Neural cell (in vitro differentiated cells): ENCODE results near the gene SEZ6L2. TPM values are rescaled to one million over a fixed set of nuclear protein-coding genes. Genes with fewer than 3 reads are reported as not detected.

Source experiments
- H2AFZ ChIP-seq: fragments of 200-600, 300-800 bp; sonication (generic), shearing (Covaris generic); 2 replicates; pipeline ENCODE4 v1.6.0; 2014; ENCODE audit warnings: low read depth, mild to moderate bottlenecking, antibody characterized with exemption, low read length, moderate library complexity
- H3F3A ChIP-seq: fragments of 200-600 bp; shearing (Covaris generic); 2 replicates; pipeline ENCODE4 v1.6.1; 2016; ENCODE audit warnings: mild to moderate bottlenecking, moderate library complexity, mixed read lengths, antibody characterized with exemption, low read length; ENCODE audit not compliant: insufficient read depth, poor library complexity, severe bottlenecking
- H3K27ac ChIP-seq: fragments of 200-600, 300-800 bp; sonication (generic), shearing (Covaris generic); 2 replicates; pipeline ENCODE4 v1.5.1; 2014; ENCODE audit warnings: mild to moderate bottlenecking, low read length, moderate library complexity
- H3K27me3 ChIP-seq: fragments of 300-800, 200-600 bp; sonication (generic), shearing (Covaris generic); 2 replicates; pipeline ENCODE4 v1.6.0; 2014; ENCODE audit warnings: mild to moderate bottlenecking, low read depth, low read length, moderate library complexity; ENCODE audit not compliant: insufficient read depth
- H3K36me3 ChIP-seq: fragments of 300-800, 200-600 bp; sonication (generic), shearing (Covaris generic); 2 replicates; pipeline ENCODE4 v1.5.1; 2014; ENCODE audit warnings: mild to moderate bottlenecking, antibody characterized with exemption, low read length, moderate library complexity; ENCODE audit not compliant: insufficient read depth
- H3K4me2 ChIP-seq: fragments of 300-800, 200-600 bp; sonication (generic), shearing (Covaris generic); 2 replicates; pipeline ENCODE4 v1.6.0; 2014; ENCODE audit warnings: mild to moderate bottlenecking, low read length
- H3K4me3 ChIP-seq: fragments of 300-800, 200-600 bp; sonication (generic), shearing (Covaris generic); 2 replicates; pipeline ENCODE4 v1.5.1; 2014; ENCODE audit warnings: mild to moderate bottlenecking, low read length, moderate library complexity
- H3K79me2 ChIP-seq: fragments of 200-600 bp; shearing (Covaris generic); replicated peaks from 2 replicates; pipeline ENCODE4 v1.6.0; 2014; ENCODE audit warnings: mild to moderate bottlenecking, low read length, moderate library complexity; ENCODE audit not compliant: insufficient read depth
- H3K9ac ChIP-seq: fragments of 300-800, 200-600 bp; sonication (generic), shearing (Covaris generic); 2 replicates; pipeline ENCODE4 v1.6.1; 2016; ENCODE audit warnings: mild to moderate bottlenecking, low read length, mixed read lengths
- H3K9me2 ChIP-seq: fragments of 200-600 bp; shearing (Covaris generic); 2 replicates; pipeline ENCODE4 v1.6.1; 2016; ENCODE audit warnings: mild to moderate bottlenecking, low read length, mixed read lengths; ENCODE audit not compliant: insufficient read depth
- H3K9me3 ChIP-seq: fragments of 200-600, 300-800 bp; sonication (generic), shearing (Covaris generic); 2 replicates; pipeline ENCODE4 v1.6.1; 2016; ENCODE audit warnings: mild to moderate bottlenecking, mixed run types, low read length, moderate library complexity, mixed read lengths
- H4K20me1 ChIP-seq: fragments of 200-600 bp; shearing (Covaris generic); 2 replicates; pipeline ENCODE4 v1.6.1; 2016; ENCODE audit warnings: mild to moderate bottlenecking, mixed run types; ENCODE audit not compliant: insufficient read depth
- CTCF ChIP-seq: fragments of 450-650 bp; IDR thresholded peaks from 2 replicates; pipeline ENCODE4 v1.5.1; 2014; ENCODE audit warnings: antibody characterized with exemption, mild to moderate bottlenecking, moderate library complexity; ENCODE audit not compliant: poor library complexity, severe bottlenecking
- EP300 ChIP-seq: fragments of 450-650 bp; conservative IDR thresholded peaks from 2 replicates; pipeline ENCODE4 v1.6.1; 2014; ENCODE audit warnings: antibody characterized with exemption, mild to moderate bottlenecking, moderate library complexity; ENCODE audit not compliant: poor library complexity, severe bottlenecking
- EZH2 ChIP-seq: fragments of 200-600, 300-800 bp; shearing (Covaris generic), sonication (generic); IDR thresholded peaks from 2 replicates; pipeline ENCODE4 v1.6.1; 2014; ENCODE audit warnings: antibody characterized with exemption, low read length, borderline replicate concordance, mild to moderate bottlenecking; ENCODE audit not compliant: insufficient read depth, poor library complexity, severe bottlenecking
- MXI1 ChIP-seq: fragments of 450-650 bp; conservative IDR thresholded peaks from 2 replicates; pipeline ENCODE4 v1.6.1; 2014; ENCODE audit warnings: antibody characterized with exemption, mild to moderate bottlenecking; ENCODE audit not compliant: poor library complexity, severe bottlenecking
- POLR2AphosphoS5 ChIP-seq: IDR thresholded peaks from 2 replicates; pipeline ENCODE4 v1.6.1; 2012
- RAD21 ChIP-seq: fragments of 450-650 bp; conservative IDR thresholded peaks from 2 replicates; pipeline ENCODE4 v1.6.1; 2014; ENCODE audit warnings: antibody characterized with exemption, mild to moderate bottlenecking, moderate library complexity
- REST ChIP-seq: IDR thresholded peaks from 2 replicates; pipeline ENCODE4 v1.6.1; 2012; ENCODE audit warnings: borderline replicate concordance
- SMC3 ChIP-seq: fragments of 450-650 bp; conservative IDR thresholded peaks from 2 replicates; pipeline ENCODE4 v1.6.1; 2014; ENCODE audit warnings: antibody characterized with exemption, mild to moderate bottlenecking, moderate library complexity; ENCODE audit not compliant: poor library complexity
- TAF1 ChIP-seq: IDR thresholded peaks from 2 replicates; pipeline ENCODE4 v1.6.1; 2012; ENCODE audit warnings: low read depth
- polyA plus RNA-seq: library from polyadenylated mRNA; depleted of rRNA; stranded (reverse); fragments of >200 nt; gene quantifications from 2 replicates; pipeline ENCODE4 v1.2.3, GENCODE V29; 2014

The SEZ6L2 gene
- polyA plus RNA-seq, 1 donor from 2014 or later: 48.8 TPM

DNA sequence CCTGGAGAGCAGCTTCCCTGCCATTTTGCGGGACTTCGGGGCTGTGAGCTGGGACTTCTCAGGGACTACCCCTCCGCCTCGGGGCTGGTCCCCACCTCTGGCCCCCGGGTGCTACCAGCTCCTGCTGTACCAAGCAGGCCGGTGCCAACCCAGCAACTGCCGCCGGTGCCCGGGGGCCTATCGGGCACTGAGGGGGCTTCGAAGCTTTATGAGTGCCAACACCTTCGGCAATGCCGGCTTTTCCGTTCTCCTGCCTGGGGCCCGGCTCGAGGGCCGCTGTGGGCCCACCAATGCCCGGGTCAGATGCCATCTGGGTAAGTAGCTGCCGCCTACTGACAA, 2.2 kb upstream of the SEZ6L2 start:
- Histone ChIP-seq H3K9ac (peak overlapping the region; percentile 98), H3K27ac (peak overlapping the region; percentile 98), H3K4me2 (peak overlapping the region; percentile 91), H3K79me2 (peaks cover 22% of the 10 kb centered on the region), H3K9me2 (no peaks in the 10 kb centered on the region), H3F3A (no peaks in the 10 kb centered on the region), H3K9me3 (no peaks in the 10 kb centered on the region), H4K20me1 (no peaks in the 10 kb centered on the region), H3K36me3 (no peaks in the 10 kb centered on the region), H3K27me3 (no peaks in the 10 kb centered on the region), H2AFZ (no peak overlapping the region), H3K4me3 (peak overlapping the region; percentile 75)
- TF ChIP-seq REST (no peak), EP300 (no peak), POLR2AphosphoS5 (no peak), MXI1 (no peak), TAF1 (no peak), EZH2 (no peak), SMC3 (no peak), RAD21 (no peak), CTCF (no peak)

GRCh38 chr16:29900888-29901606, 1.7 kb upstream of the SEZ6L2 start:
- Histone ChIP-seq H3F3A (no peaks in the 10 kb centered on the region), H2AFZ (peak overlapping the region; percentile 80), H3K9ac (peak overlapping the region; percentile 98), H3K4me3 (peak overlapping the region; percentile 75), H4K20me1 (no peaks in the 10 kb centered on the region), H3K79me2 (peaks cover 22% of the 10 kb centered on the region), H3K27ac (peak overlapping the region; percentile 98), H3K27me3 (no peaks in the 10 kb centered on the region), H3K9me2 (no peaks in the 10 kb centered on the region), H3K9me3 (no peaks in the 10 kb centered on the region), H3K36me3 (no peaks in the 10 kb centered on the region), H3K4me2 (peak overlapping the region; percentile 91)
- TF ChIP-seq RAD21 (no peak), EP300 (no peak), SMC3 (no peak), REST (no peak), MXI1 (no peak), CTCF (no peak), TAF1 (no peak), POLR2AphosphoS5 (no peak), EZH2 (no peak)
